Effector CD4-positive, alpha-beta T cell (primary cell): ENCODE measurements around the gene SMIM36.
"Not testable (repeated sequence)": the region's sequence is repeated elsewhere in the genome, so short reads cannot be mapped to it uniquely, and the experiment has no call there.

Source experiments
- DNase-seq: peaks from one replicate; pipeline ENCODE4 v3.0.0-alpha.2; 2020

The SMIM36 gene

DNA sequence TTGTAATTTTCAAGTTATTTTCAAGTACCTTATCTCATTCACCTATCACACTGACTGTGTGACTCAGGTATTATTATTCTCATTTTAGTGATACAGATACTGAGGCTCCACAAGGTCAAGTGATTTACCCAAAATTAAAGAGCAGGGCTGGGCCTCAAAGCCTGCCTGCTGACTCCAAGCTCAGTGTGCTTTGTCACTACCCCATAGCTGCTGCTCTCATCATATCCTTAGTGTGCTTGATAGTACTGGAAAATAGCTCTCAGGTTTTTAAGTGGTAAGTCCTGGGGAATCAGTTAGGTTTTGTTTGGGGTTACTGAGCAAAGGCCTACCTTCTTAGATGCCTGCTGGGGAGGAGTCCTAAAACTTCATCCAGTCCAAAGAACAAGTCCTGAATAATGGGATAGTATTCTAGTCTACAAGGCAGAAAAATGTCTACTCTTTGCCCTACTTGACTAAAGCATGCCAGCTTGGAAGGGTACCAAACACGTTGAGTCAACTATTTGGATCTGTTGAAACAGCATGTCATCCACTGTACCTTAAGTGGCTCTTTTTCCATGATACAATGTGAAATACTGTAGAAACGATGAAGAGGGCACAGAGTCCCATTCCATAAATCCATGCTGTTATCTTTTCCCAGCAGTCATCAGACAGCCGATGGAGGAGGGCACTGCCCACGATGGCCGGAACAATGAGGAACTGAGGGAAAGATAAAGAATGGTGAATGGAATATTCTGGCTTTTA lies 100.4 kb downstream of the SMIM36 start:
- no peak for DNase-seq

GRCh38 chr17:55409030-55409800 lies 102.0 kb downstream of the SMIM36 start:
- DNase-seq: no peak

- no peak for DNase-seq
Observed at GRCh38 chr17:55407641-55408566, 103.3 kb downstream of the SMIM36 start.

GRCh38 chr17:55405600-55405999 lies 105.7 kb downstream of the SMIM36 start:
- no peak for DNase-seq

DNA sequence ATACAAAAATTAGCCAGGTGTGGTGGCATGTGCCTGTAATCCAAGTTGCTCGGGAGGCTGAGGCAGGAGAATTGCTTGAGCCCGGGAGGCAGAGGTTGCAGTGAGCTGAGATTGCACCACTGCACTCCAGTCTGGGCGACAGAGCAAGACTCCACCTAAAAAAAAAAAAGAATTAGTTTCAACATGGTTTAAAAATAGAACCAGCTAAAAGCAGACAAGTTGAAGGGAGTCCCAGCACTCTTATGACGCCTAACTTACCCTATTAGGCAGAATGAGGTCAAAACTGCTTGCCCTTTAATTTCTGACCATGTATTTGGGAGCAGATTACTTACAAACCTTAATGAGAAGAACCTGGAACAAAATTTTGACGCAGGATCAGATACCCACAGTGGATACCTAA lies 107.1 kb downstream of the SMIM36 start:
- not testable (repeated sequence) for DNase-seq

DNA sequence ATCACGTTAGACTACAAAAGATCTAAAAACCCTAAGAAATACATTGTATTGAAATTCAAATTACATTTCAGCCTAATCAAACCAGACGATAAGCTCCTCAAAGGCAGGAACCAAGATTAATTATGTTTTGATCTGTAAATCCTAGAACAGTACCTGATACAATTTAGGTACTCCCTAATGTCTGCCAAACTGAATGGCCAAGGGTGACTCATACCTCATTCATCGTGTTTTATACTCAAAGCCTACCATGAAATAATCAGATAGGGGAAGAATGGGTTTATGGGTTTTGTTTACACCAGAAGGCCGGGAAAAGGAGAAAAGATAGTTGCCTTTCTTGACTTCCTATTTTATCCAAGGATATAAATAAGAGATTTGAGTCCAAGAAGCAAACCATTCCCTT lies 108.9 kb downstream of the SMIM36 start:
- DNase-seq: no peak
